GM12874 (cell line): ENCODE results near the gene ARTN.

Source experiments
- CTCF ChIP-seq: IDR thresholded peaks from 2 replicates; pipeline ENCODE4 v1.5.1; 2011; ENCODE audit warnings: low read depth, mild to moderate bottlenecking, control low read depth, low read length, moderate library complexity; ENCODE audit not compliant: insufficient read depth

ARTN gene

DNA sequence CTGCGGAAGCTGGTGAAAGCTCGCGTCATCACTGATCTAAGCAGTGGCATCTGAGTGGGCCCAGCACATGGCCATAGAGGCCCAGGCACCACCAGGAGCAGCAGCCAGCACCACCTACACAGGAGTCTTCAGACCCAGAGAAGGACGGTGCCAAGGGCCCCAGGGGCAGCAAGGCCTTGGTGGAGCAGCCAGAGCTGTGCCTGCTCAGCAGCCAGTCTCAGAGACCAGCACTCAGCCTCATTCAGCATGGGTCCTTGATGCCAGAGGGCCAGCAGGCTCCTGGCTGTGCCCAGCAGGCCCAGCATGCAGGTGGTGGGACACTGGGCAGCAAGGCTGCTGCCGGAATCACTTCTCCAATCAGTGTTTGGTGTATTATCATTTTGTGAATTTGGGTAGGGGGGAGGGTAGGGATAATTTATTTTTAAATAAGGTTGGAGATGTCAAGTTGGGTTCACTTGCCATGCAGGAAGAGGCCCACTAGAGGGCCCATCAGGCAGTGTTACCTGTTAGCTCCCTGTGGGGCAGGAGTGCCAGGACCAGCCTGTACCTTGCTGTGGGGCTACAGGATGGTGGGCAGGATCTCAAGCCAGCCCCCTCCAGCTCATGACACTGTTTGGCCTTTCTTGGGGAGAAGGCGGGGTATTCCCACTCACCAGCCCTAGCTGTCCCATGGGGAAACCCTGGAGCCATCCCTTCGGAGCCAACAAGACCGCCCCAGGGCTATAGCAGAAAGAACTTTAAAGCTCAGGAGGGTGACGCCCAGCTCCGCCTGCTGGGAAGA, 3.2 kb upstream of the ARTN start:
- TF ChIP-seq CTCF = peak; percentile 57

DNA sequence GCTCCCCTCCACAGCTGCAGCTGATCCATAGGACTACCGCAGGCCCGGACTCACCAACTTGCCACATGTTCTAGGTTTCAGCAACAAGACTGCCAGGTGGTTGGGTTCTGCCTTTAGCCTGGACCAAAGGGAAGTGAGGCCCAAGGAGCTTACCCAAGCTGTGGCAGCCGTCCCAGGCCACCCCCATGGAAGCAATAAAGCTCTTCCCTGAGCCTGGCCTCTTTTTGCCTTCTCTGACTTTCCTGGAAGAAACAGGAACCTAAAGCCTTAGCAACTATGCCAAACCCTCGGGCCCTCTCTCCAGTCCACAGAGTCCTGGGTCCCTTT, 2.7 kb upstream of the ARTN start:
- no peak for TF ChIP-seq CTCF

DNA sequence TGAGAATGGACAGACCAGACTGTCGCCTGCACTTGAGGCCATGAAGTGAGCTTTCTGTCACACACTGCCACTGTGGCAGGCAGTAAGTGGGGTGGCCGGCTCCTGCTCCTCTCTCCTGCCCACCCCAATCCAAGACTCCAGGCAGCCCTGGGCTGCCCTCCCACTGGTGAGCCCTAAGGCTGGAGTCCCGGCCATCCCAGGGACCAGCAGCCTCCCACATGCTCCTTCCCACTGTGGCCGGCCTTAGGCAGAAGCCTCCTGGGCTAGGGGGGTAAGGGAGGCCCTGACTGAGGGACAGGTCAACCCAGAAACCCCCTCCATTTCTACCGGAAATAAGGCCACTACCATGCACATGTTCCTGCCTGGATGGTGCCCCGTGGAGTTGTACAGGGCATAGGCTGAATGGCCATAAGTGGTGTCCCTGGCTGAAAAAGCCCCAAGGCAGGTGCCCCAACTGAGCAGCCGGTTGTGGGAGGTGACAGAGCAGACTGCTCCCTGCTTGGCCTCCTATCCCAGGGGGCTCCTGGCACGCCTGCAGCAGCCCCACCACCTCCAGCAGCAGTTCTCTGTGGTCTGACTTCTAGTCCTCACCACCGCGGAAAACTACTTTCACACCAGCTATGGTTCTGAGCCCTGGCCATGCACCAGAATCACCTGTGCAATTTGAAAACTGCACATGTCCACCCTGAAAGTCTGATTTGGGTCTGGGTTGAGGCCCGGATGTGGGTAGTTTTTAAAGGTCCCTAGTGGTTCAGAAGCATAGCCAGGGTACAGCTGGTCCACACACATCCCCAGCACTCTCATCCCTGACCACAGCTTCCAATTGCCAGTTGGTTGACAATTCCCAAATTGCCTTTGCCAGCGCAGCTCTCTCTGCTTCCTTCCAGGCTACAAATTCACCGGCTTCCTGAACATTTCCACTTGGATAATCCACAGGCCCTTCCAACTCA, 1.6 kb upstream of the ARTN start:
- no peak for TF ChIP-seq CTCF

- no peak for TF ChIP-seq CTCF
Measured at GRCh38 chr1:43932786-43933385, 715 bp upstream of the ARTN start.

GRCh38 chr1:43934101-43934985, 742 bp downstream of the ARTN start:
- peak; percentile 94 for TF ChIP-seq CTCF

DNA sequence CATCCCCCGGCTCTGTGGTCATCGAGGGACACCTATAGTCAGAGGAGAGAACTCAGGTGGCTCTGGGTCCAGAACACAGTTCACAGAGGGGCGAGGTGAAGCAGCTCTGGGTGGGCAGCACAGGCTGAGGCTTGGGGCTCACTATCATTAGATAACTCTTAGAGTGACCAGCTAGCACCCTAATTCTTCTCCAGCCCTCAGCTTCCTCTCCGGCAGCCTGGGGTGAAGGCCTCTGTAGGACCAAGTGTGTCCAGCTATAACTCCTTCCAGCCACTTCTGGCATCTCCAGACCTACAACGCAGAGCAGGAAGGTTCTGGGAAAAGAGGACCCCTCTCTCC, 1.4 kb downstream of the ARTN start:
- no peak for TF ChIP-seq CTCF
